Type B pancreatic cell (in vitro differentiated cells): ENCODE data around the gene GALNT12. TPM values are rescaled to one million over a fixed set of nuclear protein-coding genes. Genes with fewer than 3 reads are reported as not detected.

Experiments
- DNase-seq: peaks from one replicate; pipeline ENCODE4 v3.0.0; 2021; ENCODE audit warnings: mixed read lengths; ENCODE audit not compliant: unreplicated experiment; ENCODE audit errors: extremely low spot score
- H3K27ac Mint-ChIP-seq: 2 replicates; pipeline ENCODE4 v1.8.0; 2021; ENCODE audit warnings: mild to moderate bottlenecking, mixed read lengths
- H3K27me3 Mint-ChIP-seq: 2 replicates; pipeline ENCODE4 v1.8.0; 2021; ENCODE audit warnings: mixed read lengths
- H3K36me3 Mint-ChIP-seq: 2 replicates; pipeline ENCODE4 v1.8.0; 2021; ENCODE audit warnings: mixed read lengths
- H3K4me1 Mint-ChIP-seq: one replicate; pipeline ENCODE4 v1.8.0; 2021; ENCODE audit warnings: mixed read lengths; ENCODE audit not compliant: unreplicated experiment
- H3K4me3 Mint-ChIP-seq: 2 replicates; pipeline ENCODE4 v1.8.0; 2021; ENCODE audit warnings: mild to moderate bottlenecking, mixed read lengths
- H3K9me3 Mint-ChIP-seq: 2 replicates; pipeline ENCODE4 v1.8.0; 2021; ENCODE audit warnings: mixed read lengths
- CTCF ChIP-seq: fragments of 200-600 bp; sonication (generic); conservative IDR thresholded peaks from 2 replicates; pipeline ENCODE4 v1.5.0; 2021; ENCODE audit warnings: antibody characterized with exemption, mild to moderate bottlenecking
- total RNA-seq: library from RNA; stranded (reverse); gene quantifications from 2 replicates; pipeline ENCODE4 v1.2.1, GENCODE V29; 2021; ENCODE audit warnings: low replicate concordance

The GALNT12 gene
- total RNA-seq, 1 donor from 2014 or later: 25.8 TPM

- H3K27ac Mint-ChIP-seq: no peak overlapping the region
- H3K36me3 Mint-ChIP-seq: peaks cover 14% of the 10 kb centered on the region
- TF ChIP-seq CTCF: no peak
- H3K9me3 Mint-ChIP-seq: peaks cover 4% of the 10 kb centered on the region
- no peak overlapping the region for H3K4me3 Mint-ChIP-seq
- no peaks in the 10 kb centered on the region for H3K4me1 Mint-ChIP-seq
- no peaks in the 10 kb centered on the region for H3K27me3 Mint-ChIP-seq
- DNase-seq: no peak
Observed at GRCh38 chr9:98822661-98823060, 15.2 kb downstream of the GALNT12 start.

GRCh38 chr9:98823666-98824334 is 16.3 kb downstream of the GALNT12 start:
- TF ChIP-seq CTCF: no peak
- DNase-seq: no peak
- peaks cover 10% of the 10 kb centered on the region for H3K36me3 Mint-ChIP-seq
- H3K4me3 Mint-ChIP-seq: no peak overlapping the region
- H3K27me3 Mint-ChIP-seq: no peaks in the 10 kb centered on the region
- peaks cover 4% of the 10 kb centered on the region for H3K9me3 Mint-ChIP-seq
- H3K4me1 Mint-ChIP-seq: no peaks in the 10 kb centered on the region
- H3K27ac Mint-ChIP-seq: no peak overlapping the region

- Mint-ChIP-seq H3K27me3 (no peaks in the 10 kb centered on the region), H3K4me3 (no peak overlapping the region), H3K9me3 (peaks cover 4% of the 10 kb centered on the region), H3K36me3 (peaks cover 13% of the 10 kb centered on the region), H3K27ac (no peak overlapping the region), H3K4me1 (no peaks in the 10 kb centered on the region)
- DNase-seq: no peak
- no peak for TF ChIP-seq CTCF
Observed at GRCh38 chr9:98825414-98825813, 17.9 kb downstream of the GALNT12 start.

- TF ChIP-seq CTCF: no peak
- no peak overlapping the region for H3K4me3 Mint-ChIP-seq
- H3K36me3 Mint-ChIP-seq: peaks cover 11% of the 10 kb centered on the region
- no peak overlapping the region for H3K27ac Mint-ChIP-seq
- H3K9me3 Mint-ChIP-seq: peaks cover 4% of the 10 kb centered on the region
- H3K4me1 Mint-ChIP-seq: no peaks in the 10 kb centered on the region
- no peaks in the 10 kb centered on the region for H3K27me3 Mint-ChIP-seq
- no peak for DNase-seq
Observed at GRCh38 chr9:98826716-98827115, 19.2 kb downstream of the GALNT12 start.

- peaks cover 13% of the 10 kb centered on the region for H3K36me3 Mint-ChIP-seq
Observed at GRCh38 chr9:98829766-98830165, 22.3 kb downstream of the GALNT12 start.

More at GRCh38 chr9:98829766-98830165, 22.3 kb downstream of the GALNT12 start:
- no peak for TF ChIP-seq CTCF
- Mint-ChIP-seq H3K4me3 (no peak overlapping the region), H3K4me1 (no peaks in the 10 kb centered on the region), H3K9me3 (no peaks in the 10 kb centered on the region), H3K27ac (no peak overlapping the region), H3K27me3 (no peaks in the 10 kb centered on the region)
- DNase-seq: no peak
